ENCODE measurements around the gene MCCC2. TPM values are rescaled to one million over a fixed set of nuclear protein-coding genes. Genes with fewer than 3 reads are reported as not detected.
"Not testable (repeated sequence)": the region's sequence is repeated elsewhere in the genome, so short reads cannot be mapped to it uniquely, and the experiment has no call there.

Gene MCCC2
- polyA plus RNA-seq, 3 donors: 64.2 to 68.5 (median 65.9) TPM

DNA sequence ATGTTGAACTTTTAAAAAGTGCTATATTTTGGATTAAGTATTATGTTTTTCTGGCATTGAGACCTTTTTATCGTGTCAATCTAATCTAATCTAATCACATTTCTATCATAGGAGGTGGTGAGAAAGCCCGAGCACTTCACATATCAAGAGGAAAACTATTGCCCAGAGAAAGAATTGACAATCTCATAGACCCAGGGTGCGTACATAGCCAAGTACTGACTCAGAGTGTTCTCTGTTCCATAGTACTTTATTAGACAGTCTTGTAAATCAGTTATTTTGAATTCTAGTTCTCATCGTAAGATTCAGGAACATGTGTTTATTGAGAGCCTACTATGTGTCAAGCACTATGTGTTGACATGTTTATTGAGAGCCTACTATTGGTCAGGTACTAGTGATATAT lies 9.0 kb downstream of the MCCC2 start:
- no peak for DNase-seq (ENCODE audit: low read depth in 3 of 3, low spot score in 2 of 3)

GRCh38 chr5:71597001-71597400 lies 9.9 kb downstream of the MCCC2 start:
- DNase-seq (ENCODE audit: low read depth in 3 of 3, low spot score in 2 of 3): no peak

DNA sequence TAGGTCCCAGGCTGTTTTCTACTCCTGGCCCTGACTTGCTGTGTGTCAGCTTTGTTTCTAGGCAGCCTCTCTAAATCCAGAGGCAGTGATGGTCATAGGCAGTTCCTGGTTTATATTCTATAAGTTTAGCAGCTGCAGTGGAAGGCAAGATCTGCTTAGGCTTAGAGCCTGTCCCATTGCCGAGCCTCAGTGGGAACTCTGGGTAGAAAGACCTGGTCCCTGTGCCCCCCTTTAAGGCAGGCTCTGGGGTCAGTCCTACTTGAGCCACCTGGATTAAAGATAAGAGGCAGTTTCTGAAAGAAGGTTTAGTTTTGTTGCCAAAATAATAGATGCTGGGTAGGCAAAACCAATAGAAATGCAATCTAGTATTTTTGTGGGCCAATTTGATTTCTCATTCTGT lies 13.6 kb downstream of the MCCC2 start:
- DNase-seq (ENCODE audit: low read depth in 3 of 3, low spot score in 2 of 3): no peak

- DNase-seq (ENCODE audit: low read depth in 3 of 3, low spot score in 2 of 3): peak in 1 of 3 donors; percentile 2
Observed at GRCh38 chr5:71601222-71602026, 14.3 kb downstream of the MCCC2 start.

- DNase-seq (ENCODE audit: low read depth in 3 of 3, low spot score in 2 of 3): not testable (repeated sequence)
Observed at GRCh38 chr5:71609916-71610315, 22.8 kb downstream of the MCCC2 start.

- no peak for DNase-seq (ENCODE audit: low read depth in 3 of 3, low spot score in 2 of 3)
Observed at GRCh38 chr5:71615809-71616208, 28.7 kb downstream of the MCCC2 start.

- no peak for DNase-seq (ENCODE audit: low read depth in 3 of 3, low spot score in 2 of 3)
Observed at GRCh38 chr5:71620630-71621029, 33.5 kb downstream of the MCCC2 start.

- DNase-seq (ENCODE audit: low read depth in 3 of 3, low spot score in 2 of 3): no peak
Observed at GRCh38 chr5:71621268-71621667, 34.1 kb downstream of the MCCC2 start.

- DNase-seq (ENCODE audit: low read depth in 3 of 3, low spot score in 2 of 3): no peak
Observed at GRCh38 chr5:71621741-71622140, 34.6 kb downstream of the MCCC2 start.

DNA sequence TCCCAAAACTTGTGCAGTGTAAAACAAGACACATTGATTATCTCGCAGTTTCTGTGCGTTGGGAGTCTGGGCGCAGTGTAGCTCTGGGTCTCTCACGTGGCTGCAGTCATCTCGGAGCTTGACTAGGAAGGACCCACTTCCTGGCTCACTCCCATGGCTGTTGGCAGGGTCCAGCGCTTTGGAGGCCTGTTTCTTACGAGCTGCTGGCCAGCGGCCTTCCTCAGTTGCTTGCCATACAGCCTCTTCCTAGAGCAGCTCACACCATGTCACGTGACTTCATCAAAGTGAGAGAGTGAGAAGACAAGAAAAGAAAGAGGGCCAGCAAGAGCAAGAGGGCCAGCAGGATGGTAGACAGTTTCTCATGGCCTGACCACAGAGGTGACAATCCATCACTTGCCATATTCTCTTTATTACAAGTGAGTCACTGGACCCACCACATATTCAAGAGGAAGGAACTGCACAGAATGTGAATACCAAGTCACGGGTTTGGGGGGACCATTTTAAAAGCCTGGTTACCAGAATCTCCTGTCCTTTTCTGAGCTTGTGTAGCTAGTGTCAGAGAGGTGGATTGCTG lies 36.2 kb downstream of the MCCC2 start:
- DNase-seq (ENCODE audit: low read depth in 3 of 3, low spot score in 2 of 3): no peak

DNA sequence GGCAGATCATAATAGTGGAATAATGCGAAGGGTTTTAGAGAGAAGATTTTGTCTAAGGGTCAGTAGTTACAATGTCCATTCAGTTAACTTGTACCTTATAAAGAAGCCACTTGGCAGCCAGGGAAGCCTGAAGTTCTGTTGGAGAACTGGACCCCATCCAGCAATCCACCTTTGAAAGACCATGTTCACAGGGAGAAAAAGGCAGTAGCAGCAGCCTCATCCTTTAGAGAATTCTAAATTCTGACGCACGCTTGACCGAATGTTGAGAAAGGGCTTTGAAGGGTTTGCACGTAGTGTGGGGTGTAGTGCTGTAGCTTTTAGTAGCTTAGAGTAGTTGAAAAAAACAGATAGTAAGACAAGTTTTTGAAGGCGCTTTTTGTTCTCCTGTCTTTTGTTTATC lies 42.8 kb downstream of the MCCC2 start:
- DNase-seq (ENCODE audit: low read depth in 3 of 3, low spot score in 2 of 3): no peak

- no peak for DNase-seq (ENCODE audit: low read depth in 3 of 3, low spot score in 2 of 3)
Observed at GRCh38 chr5:71631070-71631469, 43.9 kb downstream of the MCCC2 start.

DNA sequence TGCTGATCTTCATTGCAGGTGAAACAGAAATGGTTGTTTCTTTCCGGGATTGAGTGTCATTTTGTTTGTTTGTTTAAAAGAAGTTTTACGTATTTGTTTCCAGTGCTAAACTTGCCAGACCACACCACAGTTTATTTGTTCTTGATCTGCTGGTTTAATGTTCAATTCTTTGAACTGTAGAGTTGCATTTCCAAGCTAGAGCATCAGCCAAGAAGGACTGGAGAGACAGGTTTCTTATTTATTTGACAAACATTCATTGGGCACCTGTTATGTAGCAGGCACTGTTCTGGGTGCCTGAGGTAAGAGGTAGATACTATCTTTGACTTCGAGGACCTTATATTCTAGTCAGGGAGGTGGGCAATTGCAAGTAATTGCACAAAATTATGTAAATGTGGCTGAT lies 45.0 kb downstream of the MCCC2 start:
- no peak for DNase-seq (ENCODE audit: low read depth in 3 of 3, low spot score in 2 of 3)

DNA sequence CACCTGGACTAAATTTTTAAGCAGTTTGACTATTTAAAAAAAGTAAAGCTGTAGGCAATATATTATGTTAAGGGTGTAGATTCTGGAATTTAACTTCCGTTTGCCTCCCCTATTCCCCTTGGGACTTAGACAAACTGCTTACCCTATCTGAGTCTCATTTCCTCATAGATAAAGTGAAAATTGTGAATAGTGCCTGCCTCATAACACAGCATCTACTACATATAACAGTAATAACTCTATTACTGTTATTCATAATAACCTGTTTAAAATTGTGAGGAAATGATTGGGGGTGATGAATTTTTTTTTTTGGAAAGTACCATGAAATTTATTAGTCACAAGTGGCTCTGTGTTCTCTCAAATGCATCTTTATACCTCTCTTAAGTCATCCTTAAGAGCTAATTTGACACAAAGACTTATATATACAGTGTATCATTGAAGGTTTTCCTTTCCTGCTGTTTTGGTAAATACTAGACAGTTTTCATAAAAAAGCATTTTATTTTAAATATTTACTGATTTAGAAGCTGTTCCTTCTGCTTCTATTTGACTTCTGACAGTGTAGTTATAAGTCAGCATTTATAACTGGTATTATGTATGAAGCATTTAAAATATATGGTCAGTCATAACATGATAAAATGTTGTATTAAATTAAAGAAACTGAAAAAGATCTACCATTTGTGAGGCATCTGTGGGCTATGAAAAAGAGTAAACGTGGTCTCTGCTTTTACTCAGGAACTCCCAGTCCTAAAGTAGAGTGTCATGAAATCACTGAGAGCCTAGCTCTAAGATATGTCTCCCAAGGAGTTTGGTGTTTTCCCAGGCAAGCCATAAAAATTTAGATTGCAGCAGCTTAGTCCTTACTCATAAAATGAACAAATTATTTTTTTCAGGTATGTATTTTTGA lies 46.4 kb downstream of the MCCC2 start:
- DNase-seq (ENCODE audit: low read depth in 3 of 3, low spot score in 2 of 3): no peak

DNA sequence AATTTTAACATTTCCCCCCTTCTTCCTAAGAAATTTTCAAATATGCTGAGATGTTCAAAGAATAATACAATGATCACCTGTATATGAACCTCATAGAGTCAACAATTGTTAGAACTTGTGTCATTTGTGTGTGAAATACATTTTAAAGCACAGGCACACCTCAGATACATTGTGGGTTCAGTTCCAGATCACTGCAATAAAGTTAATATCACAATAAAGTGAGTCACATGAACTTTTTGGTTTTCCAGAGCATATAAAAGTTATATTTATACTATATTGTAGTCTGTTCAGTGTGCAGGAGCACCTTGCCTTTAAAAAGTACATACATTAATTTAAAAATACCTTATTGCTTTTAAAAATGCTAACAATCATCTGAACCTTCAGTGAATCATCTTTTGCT lies 50.0 kb downstream of the MCCC2 start:
- no peak for DNase-seq (ENCODE audit: low read depth in 3 of 3, low spot score in 2 of 3)

DNA sequence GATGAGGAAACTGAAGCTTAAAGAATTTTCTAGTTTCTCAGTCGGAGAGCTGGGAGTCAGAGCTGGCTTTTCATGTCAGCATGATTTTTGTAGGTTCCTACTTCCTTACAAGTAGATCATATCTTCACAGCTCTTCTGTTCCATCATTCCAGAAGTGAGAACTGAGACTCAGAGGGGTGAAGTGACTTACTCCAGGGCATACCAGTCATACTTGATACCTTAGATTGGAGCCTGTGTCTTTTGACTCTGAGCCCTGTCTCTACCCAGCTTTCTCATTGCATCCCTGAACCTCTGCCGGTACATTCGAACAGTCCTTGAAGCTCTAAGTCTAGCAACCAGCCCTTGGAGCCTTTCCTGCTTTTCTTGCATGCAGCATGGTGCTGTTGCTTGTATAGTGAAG lies 53.3 kb downstream of the MCCC2 start:
- DNase-seq (ENCODE audit: low read depth in 3 of 3, low spot score in 2 of 3): no peak

GRCh38 chr5:71645030-71645429 lies 57.9 kb downstream of the MCCC2 start:
- DNase-seq (ENCODE audit: low read depth in 3 of 3, low spot score in 2 of 3): no peak

- DNase-seq (ENCODE audit: low read depth in 3 of 3, low spot score in 2 of 3): not testable (repeated sequence)
Observed at GRCh38 chr5:71650940-71651339, 63.8 kb downstream of the MCCC2 start.

DNA sequence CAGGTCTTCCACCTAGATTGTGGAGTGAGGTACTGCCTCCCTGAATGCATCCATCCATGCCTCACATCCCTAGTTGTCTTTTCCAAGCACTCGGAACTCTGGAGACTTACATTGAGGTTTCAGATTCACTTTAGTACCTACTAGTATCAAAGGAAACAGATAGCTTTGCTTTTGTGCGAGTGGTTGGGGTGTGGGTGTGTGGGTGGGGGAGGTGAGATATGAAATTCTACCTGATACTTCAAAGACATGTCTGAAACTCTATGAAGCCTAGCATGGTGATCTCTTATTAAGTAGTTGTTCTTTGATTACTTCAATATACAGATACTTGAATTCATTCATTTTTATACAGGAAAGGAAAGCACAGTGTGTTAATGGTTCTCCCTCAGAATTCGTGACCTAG lies 64.4 kb downstream of the MCCC2 start:
- no peak for DNase-seq (ENCODE audit: low read depth in 3 of 3, low spot score in 2 of 3)

GRCh38 chr5:71652349-71652748 lies 65.2 kb downstream of the MCCC2 start:
- DNase-seq (ENCODE audit: low read depth in 3 of 3, low spot score in 2 of 3): no peak

DNA sequence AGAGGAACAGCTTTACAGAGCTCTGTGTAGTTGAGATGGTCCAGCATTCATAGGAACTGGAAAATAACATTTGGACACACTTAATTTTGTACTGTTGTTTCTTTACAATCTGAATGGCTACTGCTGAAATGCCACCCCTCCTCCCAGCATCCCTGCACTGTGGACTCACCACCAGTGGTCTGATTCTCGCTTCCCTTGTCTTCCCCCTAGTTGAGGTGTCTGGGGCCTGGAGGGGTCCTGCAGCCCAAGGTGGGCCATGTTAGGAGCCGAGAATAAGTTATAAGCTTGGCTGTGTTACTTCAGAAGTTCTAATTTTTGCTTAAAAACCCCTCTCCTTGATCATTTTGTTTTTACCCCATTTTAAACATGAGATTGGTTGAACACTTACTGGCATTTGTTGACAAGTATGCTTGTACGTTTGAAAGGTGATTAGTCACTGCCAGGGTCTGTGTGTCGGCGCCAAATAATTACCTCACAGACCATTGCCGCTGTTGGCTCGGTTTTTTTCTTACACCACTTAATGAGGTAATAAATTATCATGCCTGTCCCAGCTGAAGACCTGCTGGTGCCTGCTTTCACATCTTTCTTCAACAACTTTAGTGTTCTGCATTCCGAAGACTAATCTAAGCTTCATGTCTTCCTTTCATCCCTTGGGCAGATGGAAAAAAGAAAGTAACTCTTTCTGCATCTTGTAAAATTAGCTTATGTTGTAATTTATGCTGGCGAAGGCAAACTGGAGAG lies 65.8 kb downstream of the MCCC2 start:
- DNase-seq (ENCODE audit: low read depth in 3 of 3, low spot score in 2 of 3): peak; percentile 37 to 55 (median 54)
